NCI-H226 (cell line): Measurements from ENCODE around the gene SORCS3.

Experiments used
- DNase-seq: peaks from one replicate; pipeline ENCODE4 v3.0.0-alpha.2; 2015

The SORCS3 gene

GRCh38 chr10:105206616-105207015 lies 565.5 kb downstream of the SORCS3 start:
- DNase-seq = no peak

- DNase-seq = no peak
Observed at GRCh38 chr10:105207476-105207995, 566.4 kb downstream of the SORCS3 start.

GRCh38 chr10:105210546-105210945 lies 569.5 kb downstream of the SORCS3 start:
- DNase-seq = no peak

DNA sequence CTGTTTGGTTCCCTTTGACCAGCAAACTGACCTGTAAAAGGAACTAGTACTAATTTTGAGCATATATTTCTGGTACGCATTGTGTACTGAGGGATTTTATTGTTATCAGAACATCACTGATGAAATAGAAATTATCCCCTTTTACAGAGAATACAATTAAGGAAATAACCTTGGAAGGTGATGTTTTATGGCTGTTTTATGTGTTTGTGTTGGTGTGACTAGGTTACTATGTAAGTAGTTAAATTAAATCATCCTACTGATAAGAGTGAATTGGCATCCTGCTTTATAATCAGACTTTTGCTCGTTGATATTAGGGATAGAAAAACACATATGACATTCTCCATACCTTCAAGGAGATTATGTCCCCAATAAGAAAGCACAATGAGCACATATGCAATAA lies 596.6 kb downstream of the SORCS3 start:
- no peak for DNase-seq

- DNase-seq = no peak
Observed at GRCh38 chr10:105239311-105240219, 598.5 kb downstream of the SORCS3 start.

DNA sequence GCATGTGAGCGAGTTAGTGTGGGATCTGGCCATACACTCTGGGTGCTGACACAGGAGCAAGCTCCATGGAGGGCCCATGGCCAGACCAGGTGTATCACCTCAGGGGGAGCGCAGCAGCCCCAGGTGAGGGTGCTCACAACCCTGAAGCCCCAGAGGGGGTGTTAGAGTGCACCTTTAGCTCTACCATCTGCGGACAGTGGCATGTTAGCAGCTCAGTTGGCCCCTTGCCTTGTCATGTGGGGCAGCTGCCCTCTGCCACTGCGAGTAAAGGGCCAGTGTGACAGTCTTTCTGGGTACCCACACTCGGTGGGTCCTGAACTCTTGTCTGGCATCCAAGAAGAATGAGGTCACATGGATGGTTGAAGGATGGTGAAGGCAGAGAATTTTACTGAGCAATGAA lies 600.2 kb downstream of the SORCS3 start:
- DNase-seq = no peak

DNA sequence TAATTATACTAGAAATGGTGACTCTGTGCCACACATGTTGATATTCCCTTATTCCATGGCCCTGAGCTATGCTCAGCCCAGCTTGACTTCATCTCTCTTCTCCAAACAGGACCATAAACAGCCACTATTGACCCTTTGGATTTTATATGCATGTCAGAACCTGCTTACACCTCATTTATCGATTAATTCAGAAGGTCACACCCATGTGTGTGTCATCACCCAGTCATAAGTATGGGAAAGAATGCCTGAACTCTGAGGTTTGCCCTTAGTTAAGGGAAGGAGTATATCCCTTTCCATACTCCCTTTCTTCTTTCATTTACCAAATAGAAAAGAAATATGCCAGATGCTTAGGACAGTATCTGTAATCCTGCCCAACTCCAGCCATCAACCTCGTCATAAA lies 602.3 kb downstream of the SORCS3 start:
- DNase-seq = no peak

DNA sequence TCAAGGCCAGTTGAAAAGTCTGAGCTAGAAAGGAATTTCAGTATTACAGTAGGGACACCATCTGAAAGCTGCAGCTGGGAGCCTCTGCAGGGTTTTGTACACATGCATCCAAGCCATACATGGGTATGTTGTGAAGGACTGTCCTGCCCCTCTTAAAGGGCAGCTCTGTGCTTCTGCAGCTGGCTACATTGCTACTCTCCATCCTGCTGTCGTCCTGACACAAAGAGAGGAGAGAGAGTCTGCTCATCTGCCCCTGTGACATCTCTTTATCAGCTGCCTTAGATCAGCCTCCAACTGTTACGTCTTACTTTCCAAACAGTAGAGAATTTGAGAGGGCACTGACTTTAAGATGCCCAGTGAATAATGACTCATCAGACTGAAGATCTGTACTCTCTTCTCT lies 602.7 kb downstream of the SORCS3 start:
- no peak for DNase-seq

DNA sequence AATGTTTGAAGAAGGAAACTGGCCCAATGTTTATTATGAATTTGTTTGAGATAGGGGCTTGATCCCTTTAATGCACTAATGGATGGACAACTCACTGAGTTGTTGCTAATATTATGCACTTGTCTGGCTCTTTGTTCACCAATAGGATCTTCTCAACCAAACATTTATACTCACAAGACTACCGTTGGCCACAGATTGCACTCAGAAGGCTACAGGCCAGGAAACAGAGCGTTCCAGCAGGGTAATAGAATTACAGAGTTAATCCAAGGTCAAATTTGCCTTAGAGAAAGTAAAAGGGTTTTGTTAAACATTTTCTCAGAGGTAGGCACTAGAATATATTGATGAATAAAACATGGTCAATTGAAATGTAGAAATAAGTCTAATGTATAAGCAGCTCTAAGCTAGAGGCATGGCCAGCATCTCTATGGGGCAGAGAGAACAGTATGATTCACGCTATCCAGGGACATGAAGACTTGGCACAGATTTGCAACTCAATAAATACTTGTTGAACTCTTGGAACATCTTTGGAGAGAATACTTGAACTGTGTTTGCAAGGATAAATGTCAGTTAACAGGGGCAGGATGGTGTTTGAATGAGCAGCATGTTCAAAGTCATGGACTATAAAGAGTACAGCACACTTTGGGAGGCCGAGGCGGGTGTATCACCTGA lies 606.9 kb downstream of the SORCS3 start:
- DNase-seq = no peak

DNA sequence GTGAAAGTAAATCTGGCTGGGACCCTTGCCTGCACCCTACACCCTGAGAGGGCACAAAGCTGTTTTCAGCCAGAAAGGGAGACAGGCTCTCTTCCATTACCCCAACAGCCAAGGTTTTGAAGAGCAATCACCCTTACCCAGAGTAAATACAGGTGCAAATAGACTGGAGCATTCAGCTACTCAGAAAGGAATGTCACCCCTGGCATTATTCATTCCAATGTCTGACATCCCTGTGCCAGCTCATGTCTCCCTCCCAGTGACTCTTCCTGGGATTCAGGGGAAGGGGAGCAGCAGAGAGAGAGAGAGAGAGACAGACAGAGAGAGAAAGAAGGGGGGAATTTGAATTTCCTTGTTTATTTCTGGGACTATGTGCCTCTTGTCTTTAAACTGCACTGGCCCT lies 611.8 kb downstream of the SORCS3 start:
- DNase-seq = no peak

DNA sequence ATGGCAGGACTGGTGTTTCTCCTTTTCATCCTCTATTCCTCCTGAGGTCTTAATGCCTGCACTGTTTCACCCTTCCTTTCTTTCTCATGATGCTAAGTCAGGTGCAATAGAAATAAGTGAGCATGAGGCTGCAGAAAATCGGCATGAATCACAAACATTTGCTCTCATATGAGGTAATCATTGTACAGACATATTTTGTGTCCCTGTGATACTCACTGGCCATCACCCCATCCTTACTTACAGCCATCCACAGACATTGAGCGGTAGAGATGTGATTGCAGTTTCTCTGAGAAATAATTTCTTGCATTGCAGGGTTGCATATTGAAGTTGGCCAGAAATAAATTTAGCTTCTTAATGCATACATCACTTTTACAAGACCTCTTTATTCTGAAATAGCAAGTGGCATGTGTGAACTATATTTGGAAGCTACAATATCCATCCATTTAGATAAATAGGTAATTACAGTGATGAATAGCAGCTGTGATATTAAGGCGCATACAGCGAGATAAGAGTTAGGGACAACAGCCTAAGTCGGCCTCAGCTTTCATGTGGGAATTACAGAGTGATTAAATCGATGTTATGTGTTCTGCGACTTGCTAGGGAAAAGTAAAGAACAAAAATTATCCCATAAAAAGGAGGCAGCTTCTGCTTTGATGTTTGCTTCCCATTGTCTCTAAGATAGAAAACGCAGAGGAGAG lies 612.6 kb downstream of the SORCS3 start:
- DNase-seq = no peak

DNA sequence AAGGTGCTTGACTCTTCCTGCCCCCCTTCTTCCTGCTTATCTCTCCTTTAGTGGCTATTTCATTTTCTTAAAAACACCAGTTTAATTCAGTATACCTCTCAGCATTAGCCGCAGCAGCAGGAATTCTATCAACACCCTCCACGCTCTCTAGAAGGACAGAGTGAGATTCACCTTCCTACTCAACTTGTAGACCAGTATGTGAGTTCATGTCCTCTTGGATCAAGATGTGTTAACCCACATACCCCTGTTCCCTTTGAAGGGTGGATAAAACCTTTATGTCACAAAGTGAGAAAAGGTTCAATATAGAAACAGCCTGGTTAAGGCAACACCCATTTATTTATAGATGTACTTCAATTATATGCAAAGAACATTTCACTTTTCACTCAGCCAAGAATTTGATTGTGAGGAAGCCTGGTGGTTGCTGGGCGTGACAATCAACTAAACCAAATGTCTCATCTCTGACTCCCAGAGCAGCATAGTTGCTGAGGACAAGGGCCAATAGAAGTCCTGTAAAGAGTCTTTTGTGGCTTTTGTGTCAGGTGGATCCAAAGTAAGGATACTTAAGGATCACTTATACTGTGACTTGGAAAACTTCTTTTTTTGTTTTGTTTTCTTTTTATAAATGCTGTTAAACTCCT lies 617.1 kb downstream of the SORCS3 start:
- DNase-seq = no peak

GRCh38 chr10:105258674-105259065 lies 617.6 kb downstream of the SORCS3 start:
- DNase-seq = no peak

DNA sequence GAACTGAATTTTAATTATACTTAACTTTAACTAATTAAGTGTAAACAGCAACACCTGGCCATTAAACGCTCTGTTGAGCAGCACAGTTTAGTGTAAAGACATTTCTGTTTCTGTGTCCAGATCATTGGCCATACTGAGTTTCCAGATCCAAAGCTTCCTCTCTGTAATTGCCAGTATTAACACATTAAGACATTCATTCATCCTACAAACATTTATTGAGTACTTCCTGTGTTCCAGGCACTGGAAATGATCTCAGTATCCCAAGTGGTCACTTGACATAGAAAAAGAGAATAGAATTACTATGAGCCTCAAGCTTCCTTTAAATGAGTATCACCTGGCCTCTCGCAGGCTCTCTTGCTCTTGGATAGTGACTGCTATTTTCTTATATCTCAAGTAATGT lies 618.1 kb downstream of the SORCS3 start:
- DNase-seq = no peak

- no peak for DNase-seq
Observed at GRCh38 chr10:105262666-105263065, 621.6 kb downstream of the SORCS3 start.

DNA sequence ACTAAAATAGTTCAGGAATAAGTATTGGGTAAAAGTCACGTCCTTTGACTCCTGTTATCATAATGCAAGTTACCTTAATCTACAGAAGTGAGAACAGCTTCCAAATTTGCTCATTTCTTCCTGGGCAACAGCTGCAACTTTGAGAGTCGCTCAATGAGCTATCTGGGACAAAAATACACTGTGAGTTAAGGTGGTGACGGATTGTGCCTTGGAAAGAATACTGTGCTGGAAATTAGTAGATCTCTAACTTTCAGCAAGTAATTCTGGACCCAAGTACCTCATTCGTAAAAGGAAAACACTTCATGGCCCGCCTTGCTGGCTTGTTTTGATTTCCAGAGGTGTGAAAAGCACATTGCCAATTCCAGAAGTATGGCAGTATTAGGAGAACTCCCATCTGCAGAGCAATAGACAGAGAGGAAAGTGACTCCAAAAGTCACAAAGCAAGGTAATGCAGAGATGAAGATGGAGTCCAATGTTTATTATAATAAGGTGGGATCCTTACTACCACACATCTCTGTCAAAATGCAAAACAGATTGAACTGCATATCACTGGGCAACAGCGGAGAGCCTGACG lies 626.0 kb downstream of the SORCS3 start:
- no peak for DNase-seq

GRCh38 chr10:105268961-105269360 lies 627.9 kb downstream of the SORCS3 start:
- no peak for DNase-seq

DNA sequence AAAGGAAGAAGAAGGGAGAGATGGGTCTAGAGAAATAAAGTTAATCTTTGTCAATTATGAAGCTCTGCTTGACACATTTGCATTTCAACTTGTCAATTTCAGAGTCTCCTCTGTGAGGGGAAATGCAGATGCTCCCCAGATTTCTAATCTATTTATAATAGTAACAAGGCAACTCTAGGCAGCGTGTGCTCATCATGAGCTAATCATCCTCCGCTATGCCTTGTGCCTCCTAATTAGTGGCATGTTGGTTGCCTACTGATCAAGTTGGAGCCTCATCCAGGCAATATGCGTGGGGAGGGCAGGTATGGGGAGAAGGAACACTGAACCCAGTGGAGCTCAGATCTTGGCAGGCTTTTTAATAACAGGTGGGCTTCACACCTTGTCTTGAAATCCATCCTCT lies 628.6 kb downstream of the SORCS3 start:
- DNase-seq = no peak

- no peak for DNase-seq
Observed at GRCh38 chr10:105274556-105275070, 633.5 kb downstream of the SORCS3 start.

DNA sequence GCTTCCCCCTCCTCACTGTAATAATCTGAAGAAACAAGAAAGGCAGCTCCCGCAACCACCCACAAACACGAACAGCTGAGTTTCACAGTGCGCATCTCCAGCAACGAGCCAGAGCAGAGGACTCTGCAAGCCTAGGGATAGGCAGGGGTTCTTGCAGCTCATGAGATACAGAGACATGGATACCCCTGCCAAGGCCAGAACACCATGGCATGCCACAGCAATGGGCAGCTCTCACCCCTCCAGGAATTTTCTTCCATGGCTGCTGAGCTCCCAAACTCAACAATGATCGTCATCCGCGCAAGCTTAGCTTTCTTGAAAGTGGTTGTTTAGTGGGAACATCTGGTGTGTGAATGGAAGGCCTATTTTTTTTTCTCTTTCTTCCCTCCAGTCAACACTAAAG lies 637.3 kb downstream of the SORCS3 start:
- DNase-seq = no peak

GRCh38 chr10:105279101-105279500 lies 638.0 kb downstream of the SORCS3 start:
- DNase-seq = no peak

DNA sequence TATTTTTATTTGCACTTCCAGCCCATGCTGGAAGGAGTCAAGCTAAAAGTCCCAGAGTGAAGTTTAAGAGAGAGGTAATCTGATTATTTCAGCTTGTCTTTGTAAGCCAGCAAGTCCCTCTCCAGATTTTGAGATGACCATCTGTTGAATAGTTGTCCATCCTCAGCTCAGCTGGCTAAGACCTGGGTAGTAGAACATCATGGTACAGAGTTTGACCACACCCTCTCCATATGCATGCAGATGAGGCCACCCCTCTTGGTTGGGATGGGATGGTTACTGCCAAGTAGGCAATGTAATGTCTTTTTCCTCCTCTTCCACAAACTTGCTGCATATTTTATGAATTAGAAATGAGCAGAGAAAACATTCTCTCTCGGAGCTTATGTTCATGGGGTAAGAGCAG lies 639.8 kb downstream of the SORCS3 start:
- DNase-seq = no peak
